GM21825 (cell line): ENCODE results near the gene BCL6.

ENCODE experiments used
- ATAC-seq: cut with Tn5 transposase; IDR thresholded peaks from one replicate; pipeline ENCODE4 v1.9.1; 2021; ENCODE audit warnings: mild to moderate bottlenecking, moderate library complexity; ENCODE audit not compliant: unreplicated experiment

BCL6 gene

DNA sequence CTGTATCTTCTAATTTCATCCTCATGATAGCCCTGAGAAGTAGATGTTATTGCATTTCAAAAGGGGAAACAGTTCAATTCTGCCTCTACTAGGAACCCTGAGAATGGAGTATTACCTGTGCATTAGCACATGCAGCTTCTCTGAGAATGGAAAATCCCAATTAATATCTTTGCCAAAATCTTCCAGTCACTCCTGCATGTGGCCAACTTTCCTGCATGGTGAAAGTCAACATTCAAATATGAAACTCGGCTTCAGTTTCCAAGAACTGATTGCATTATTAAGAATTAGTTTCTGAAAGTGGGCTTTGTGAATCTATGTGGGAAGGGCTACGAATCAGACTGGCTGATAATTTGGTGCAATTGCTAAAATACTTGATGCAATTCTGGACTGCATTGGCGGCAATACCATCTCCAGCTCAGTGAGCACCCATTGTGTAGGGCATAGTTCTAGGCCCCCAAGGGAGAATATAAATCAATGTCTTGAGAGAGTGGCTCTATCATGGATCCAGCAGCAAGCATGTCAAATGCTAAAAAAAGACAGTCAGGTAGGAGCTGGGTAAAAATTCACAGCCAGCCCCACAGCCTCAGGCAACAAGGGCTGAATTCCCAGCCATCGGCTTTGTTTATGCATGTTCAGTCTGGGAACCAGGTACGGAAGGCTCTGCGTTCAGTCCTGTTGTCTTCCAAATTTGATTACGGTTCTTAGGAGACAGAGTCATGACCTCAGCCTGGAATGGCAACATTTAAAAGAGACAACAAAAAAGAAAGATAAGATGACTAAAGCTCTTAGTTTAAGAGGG lies 18.8 kb upstream of the BCL6 start:
- no peak for ATAC-seq

DNA sequence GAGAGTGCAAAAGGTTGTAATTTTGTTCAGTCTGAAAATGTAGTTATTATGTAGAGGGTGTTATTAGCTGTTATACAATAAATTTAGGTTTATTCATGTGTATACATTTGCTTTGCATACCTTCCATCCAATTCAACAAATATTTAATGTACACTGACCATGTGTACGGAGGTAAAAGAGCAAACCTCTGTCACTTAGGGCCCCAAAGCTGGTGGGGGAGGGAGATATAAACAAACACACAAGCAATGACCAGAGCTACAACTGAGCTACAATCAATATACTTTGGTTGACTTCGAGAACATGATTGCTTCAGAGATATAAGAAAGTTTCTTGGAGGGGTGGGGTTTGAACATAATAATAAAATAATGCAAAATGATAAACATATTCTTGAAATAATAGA lies 17.5 kb upstream of the BCL6 start:
- no peak for ATAC-seq

DNA sequence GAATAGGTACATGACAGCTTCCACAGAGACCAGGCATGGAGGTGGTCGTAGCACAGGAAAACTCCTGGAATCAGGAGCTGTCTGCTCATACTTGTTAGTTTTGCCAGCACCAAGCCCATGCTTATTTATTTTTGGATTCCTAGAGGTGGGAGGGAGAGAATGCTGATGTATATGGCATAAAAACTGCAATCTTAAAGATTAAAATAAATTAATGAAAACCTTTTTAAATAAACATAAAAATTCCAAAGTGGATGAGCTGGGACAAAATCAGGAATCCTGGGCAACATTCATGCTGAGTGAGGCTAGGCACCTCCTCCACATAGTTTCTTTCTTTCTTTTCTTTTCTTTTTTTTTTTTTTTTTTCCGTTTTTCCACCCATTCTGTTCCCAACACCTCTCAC lies 14.3 kb upstream of the BCL6 start:
- no peak for ATAC-seq

DNA sequence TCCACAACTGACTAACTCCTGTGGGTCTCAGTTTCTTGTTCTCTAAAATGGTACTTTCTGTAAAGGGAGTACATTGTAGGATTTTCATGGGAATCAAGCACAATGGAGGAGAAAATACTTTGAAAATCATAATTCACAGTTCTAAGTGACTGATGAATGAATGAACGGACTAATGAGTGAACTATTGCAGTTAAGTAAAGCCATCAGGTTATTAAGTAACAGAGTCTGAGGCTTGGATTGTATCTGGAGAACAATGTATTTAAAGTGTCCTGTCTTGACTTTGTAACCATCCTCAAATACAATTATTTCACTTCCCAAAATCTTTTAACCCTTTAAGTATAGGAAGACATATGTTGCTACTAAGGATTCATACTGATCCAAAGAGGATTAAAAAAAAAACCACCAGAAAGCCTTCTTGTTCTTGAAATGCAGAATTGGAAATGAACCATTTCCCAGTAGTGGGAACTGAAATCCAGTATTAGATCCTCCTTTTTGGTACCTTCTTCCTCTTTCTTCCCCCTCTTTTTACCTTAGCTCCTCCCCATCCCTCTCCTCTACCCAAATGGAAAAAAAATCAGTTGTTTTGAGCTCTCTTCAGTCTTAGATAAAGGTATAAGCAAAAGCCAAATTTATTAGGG lies 13.2 kb upstream of the BCL6 start:
- ATAC-seq = no peak

DNA sequence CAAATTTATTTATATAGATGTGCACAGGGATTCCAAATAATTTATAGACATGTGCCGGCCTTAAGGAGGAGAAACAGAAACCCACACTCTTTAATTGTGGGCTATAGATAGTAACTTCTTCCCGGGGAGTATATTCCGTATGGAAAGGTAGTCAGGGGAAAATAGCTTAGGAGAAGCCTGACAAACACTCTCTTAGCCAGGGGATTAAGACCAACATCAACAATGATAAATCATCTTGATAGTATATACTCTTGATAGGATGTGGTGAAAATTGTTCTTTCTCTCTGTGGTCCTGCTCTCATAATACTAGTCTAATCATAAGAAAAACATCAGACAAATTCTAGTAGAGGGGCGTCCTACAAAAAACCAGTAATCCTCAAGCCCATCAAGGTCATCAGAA lies 8.2 kb upstream of the BCL6 start:
- ATAC-seq = no peak

DNA sequence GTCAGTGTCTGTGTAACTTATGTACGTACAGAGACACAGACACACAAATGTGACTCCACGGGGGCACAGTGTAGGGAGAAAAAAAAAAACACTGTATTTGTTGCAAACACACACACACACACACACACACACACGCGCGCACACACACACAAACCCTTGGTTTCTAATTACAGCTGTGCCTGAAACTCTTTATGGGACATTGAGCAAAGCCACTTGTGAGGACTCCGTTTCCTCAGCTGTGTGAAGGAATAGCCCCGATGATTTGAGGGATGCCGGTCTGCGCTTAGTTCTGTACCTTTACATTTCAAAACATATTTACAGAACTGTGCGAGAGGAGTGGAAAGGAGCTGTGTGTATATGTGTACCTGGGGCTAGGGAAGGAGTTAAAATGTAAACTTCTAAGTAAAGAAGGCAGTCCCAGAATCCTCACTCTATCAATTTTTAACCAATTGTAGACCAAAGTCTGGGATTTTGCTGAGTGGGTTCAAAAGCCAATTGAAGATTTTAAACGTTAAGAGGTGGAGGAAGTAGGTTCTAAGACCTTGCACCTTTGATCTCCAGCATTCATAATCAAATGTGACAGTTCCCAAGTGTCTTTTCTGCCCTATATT lies 5.3 kb upstream of the BCL6 start:
- no peak for ATAC-seq

GRCh38 chr3:187750006-187750512 lies 4.8 kb upstream of the BCL6 start:
- ATAC-seq = no peak

GRCh38 chr3:187748050-187748481 lies 2.8 kb upstream of the BCL6 start:
- ATAC-seq = peak; percentile 38

GRCh38 chr3:187747506-187747905 lies 2.2 kb upstream of the BCL6 start:
- ATAC-seq = no peak

DNA sequence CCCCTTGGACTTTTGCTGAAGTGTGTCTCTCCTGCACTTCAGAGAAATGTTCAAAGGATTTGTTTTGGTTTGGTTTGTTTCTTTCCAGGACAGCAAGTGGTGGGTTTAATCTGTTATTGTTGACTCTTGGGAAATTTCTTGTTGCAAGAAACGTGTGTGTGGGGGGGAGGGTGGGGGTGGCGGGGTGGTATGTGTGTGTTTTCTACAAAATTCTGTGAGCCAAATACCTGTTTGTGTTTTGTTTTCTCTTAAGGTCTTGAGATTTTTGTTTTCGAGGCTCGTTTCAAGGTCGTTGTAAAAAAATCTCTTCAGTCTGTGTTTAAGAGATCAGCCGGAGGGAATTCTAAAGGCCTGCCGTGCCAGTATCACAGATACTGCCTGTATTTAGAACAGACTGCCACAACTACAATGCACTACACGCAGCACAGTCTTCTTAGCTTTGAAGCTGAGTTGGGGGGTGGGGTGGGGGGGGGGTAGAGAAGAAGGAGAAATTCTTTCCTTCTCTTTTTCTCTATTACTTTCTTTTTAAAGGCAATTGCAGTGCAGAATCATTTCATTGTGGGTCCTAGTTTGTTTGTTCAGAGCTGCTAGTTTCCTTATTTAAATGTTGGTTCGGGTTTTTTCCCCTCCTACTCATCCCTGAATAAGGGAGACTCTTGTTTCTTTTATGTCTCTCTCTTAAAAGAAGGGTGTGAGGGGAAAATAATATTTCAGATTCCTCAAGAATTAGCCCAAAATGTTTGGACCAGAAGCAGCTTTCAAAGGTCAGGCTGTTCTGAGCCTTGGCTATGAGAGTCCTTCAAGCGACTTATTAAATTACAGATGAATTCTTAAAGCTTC lies 1.4 kb upstream of the BCL6 start:
- ATAC-seq = no peak

DNA sequence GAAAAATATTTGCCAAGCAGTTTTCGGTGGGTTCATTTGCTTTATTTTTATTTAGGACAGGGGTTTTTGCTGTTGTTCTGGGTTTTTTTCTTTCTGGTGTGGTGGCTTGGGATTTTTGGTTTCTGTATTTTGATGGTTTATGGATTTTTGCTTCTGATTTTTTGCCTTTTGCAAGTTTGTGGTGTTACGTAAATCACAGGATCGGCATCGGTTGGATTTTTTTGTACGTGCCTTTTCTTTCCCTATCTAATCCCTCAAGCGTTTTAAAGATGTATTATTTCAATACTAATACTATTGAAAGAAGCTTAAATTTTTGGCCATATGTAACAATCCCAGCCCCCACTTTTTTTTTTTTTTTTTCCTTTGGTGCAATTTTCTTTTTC lies 782 bp upstream of the BCL6 start:
- ATAC-seq = no peak

DNA sequence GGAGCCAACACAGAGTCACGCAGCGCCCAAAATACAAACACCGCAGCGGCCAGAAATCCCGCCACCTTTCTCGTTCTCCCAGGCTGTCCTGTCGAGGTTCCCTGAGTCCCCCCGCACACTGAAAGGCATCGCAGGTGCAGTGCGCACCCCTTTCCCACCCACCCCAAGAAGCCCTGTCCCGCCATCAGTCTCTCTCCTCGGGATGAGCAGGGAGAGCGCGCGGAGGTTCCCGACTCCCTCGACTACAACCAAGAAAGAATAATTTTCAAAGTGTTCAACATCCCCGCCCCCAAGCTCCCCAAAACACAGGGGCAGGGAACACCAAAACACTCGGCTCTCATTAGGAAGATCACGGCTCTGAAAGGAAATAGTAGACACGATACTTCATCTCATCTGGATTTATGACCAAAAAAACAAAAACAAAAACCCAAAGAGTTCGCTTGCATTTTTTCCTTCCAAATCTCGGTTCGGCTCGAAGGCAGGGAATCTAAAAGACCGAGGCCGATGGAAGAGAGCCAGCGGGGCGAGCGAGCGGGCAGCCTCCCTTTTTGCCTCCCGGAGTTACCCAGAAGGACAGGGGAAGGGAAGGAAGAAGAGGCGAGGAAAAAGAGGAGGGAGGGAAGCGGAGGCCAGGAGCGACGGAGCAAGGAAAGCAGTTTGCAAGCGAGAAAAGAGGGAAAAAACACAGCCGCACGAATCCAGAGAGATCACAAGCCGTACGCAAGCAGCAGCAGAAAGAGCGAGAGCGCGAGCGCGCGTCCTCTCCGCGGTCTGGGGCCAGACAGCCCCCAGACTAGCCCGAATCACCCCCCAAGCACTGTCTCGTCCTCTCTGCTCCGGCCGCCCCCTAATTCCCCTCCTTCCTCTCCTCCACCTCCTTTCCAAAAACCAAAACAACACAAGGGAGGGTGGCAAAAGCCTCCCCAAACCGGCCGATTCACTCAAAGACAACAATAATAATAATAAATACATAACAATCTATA lies 808 bp downstream of the BCL6 start:
- no peak for ATAC-seq

GRCh38 chr3:187743195-187744141 lies 1.8 kb downstream of the BCL6 start:
- no peak for ATAC-seq

DNA sequence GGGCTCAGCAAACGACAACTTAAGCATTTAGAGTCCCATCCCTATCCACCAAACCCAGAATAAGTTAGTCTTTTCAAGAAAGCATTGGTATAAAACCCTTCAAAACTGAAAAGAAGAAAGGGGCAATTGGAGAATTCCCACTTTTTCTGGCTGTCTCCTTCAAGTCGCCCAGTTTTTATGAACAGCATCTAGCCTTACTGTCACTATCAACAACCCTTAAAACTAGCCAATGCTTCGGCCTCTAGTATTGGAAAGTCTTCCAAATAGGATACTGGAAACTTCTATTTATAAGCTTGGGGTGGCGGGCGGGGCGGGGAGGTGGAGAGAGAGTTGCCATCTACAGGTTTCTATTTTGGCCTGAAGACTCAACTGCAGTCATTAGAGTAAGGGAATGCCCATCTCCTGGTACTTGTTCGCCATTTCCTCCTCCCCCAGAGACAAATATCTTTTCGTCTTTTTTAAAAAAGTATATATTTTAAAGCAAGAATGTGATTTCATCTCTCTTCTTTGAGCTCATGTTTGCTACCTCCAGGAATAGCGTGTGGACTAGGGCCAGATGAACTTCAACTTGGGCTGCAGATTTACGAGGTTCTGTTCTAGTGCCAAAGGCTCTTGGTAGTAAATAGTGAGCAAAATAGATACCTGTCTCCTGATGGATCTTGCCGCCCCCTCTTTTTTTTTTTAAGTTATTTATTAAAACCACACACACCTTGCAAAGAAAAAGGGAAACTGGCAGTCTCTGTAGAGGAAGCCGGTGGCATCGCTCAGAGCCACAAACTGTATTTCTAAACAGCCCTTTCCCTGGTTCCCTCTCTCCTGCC lies 2.7 kb downstream of the BCL6 start:
- ATAC-seq = no peak

- no peak for ATAC-seq
Observed at GRCh38 chr3:187741403-187742350, 3.6 kb downstream of the BCL6 start.

DNA sequence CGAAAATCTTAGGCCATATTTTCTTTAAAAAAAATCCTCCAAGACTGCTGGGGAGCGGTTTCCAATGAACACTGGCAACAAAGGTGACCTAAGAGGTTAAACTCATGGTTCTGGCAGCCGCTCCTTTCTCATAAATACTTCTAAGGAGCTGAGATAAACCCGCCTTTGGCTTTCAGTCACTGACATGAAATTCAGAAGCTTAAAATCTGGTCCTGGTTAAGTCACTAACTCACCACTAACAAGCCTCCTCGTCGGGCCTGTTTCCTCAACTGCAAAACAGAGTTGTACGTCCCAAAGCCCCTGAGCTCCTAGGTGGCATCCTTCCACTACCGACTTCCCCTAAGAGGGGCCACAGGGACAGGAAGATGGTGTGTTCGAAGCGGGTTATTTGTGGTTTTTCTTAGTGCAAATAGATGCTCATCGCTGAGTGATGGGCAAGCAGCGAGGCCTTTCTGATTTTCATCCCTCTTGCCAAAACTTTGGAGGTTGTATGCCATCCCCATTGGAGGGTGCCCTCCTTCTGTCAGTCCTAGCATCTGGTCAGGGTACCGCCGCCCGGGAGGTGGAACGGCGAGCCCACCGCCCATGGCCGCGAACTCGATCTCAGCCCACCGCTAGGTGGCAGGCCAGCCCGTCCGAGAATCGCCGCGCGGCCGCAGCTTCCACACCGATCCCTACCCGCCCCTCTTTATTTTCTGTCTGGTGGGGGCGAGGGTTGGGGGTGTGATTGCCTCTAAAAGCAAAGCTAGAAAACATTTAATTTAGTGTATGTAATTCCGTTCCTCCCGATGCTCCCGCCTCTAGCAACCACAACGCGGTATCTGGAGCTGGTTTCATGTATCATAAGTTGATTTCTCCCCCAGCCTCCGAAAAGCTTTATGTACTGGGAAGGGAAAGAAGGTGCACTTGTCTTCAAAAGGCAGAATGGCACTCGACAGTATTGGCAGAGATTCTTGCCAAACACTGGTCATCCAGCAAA lies 4.6 kb downstream of the BCL6 start:
- no peak for ATAC-seq
